Measurements from ENCODE around the gene TRIM47.

DNA sequence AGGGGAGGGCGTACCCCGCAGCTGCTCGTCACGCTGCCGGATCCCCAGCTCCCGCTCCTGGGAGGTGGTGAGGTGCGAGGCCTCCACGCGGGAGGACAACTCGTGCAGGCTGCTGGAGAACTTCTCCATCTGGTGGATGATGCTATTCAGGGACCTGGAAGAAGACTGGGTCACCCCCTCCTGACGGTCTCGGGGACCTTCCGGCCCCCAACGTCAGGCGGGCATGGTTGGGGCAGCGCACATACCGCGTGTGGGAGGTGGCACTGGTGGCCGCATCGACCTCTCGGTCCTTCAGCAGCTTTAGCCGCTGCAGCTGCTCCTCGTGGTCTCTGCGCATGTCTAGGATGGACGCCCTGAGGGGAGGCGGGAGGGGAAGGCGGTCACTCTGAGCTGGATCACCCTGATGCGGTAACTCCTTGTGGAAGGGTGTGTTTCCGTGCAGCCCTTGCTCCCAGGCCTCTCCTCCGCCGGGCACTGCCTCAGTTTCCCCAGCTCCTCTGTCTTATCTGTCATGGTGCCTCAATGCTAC is 39.6 kb upstream of the TRIM47 start:
- TF ChIP-seq, protein P1, sequence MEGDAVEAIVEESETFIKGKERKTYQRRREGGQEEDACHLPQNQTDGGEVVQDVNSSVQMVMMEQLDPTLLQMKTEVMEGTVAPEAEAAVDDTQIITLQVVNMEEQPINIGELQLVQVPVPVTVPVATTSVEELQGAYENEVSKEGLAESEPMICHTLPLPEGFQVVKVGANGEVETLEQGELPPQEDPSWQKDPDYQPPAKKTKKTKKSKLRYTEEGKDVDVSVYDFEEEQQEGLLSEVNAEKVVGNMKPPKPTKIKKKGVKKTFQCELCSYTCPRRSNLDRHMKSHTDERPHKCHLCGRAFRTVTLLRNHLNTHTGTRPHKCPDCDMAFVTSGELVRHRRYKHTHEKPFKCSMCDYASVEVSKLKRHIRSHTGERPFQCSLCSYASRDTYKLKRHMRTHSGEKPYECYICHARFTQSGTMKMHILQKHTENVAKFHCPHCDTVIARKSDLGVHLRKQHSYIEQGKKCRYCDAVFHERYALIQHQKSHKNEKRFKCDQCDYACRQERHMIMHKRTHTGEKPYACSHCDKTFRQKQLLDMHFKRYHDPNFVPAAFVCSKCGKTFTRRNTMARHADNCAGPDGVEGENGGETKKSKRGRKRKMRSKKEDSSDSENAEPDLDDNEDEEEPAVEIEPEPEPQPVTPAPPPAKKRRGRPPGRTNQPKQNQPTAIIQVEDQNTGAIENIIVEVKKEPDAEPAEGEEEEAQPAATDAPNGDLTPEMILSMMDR (IDR thresholded peaks at IDR 0.05) = no peak
- TF ChIP-seq POLR2A (IDR thresholded peaks at IDR 0.05) (no peak), POLR2AphosphoS5 (IDR thresholded peaks at IDR 0.05) (no peak)

All from prostate gland (tissue), 2 donors.